NCI-H1436 (cell line): Measurements from ENCODE around the gene ITSN2.

Experiments used
- DNase-seq: peaks from one replicate; lab custom pipeline; 2025; lab: John Stamatoyannopoulos, UW

The ITSN2 gene

DNA sequence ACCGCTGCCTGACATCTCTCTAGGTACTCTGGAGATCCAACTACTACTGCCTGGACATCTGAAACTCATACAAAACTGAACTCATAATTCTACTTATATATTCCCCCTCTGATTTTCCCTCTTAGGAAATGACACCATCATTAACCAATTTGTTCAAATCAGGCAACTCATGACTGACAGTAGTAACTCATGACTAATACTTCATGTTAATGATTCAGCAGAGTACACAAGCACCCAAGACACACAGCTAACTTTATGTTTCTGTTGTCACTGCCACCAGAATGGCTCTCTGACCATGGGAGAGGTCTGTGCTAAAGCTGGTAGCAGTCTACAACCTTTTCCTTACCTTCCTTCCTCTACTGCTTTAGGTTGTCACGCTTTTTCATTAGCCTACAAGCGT lies 91.1 kb downstream of the ITSN2 start:
- DNase-seq: no peak

DNA sequence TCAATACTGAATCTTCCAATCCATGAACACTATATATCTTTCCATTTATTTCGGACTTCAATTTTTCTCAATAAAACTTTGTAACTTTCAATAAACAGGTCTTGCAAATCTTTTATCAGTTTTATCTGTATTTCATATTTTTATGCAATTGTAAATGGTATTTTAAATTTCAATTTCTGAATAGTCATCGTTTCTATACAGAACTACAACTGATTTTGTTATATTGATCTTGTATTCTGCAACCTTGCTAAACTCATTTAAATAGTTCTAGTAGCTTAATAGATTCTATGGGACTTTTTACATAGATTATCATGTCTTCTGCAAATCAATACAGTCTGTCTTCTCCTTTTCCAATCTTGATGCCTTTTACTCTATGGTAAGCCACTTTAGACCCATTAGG lies 95.1 kb downstream of the ITSN2 start:
- DNase-seq: no peak

DNA sequence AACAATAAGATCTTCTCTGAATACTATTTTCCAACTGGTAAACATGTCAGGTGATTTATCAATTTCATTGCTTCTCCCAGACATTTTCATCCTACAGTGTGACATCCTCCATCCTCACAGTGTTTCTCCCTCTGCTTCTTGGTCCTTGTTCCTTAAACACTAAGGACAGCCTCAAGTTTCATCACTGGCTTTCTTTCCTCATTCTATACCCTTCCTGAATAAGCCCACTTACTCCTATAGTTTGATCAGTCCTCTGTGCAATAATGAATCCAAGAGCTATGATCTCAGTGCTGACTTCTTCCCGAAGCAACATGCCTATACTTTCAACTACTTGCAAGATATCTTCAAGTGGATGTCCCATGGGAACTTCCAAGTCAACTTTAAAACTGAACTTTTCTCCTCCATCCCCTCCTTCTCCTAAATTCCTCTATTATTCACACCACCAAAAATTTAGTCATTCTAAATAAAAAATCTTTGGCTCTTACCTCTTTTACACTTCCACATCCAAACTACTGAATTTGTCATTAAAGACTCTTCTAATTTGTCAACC lies 97.8 kb downstream of the ITSN2 start:
- DNase-seq: no peak

DNA sequence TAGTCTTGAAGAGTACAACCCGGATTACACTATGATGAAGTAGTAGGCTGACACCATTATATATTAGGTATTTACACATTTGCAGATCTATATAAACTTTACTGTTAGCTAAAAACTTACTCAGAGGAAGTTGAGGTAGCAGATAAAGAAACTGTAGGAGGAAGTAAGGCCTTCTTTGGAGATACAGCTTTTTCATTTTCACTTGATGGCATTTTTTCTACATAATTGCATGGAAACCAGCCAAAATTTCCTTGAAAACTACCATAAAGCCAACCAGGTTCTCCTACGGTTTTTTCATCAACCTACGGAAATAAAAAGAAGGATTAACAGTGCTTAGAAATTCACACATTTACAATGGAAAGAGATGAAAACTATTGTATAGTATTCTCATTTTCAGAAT lies 98.9 kb downstream of the ITSN2 start:
- DNase-seq: no peak

DNA sequence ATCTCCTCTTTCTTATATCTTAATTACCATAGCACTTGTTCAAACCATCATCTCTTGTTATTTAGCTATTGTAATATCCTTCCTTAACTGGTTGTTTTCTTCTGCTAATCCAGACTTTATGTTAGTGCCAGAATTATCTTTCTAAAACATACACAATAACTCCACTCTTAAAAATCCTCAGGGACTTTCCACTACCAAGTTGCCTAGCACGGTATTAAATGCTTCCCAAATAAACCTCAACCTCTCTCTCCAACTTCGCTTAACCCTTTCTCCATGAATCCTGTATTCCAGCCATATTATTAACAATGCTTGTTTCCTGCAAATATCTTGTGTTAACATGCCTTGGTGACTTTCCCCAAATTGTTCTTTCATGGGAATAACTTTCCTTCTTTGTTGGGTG lies 101.0 kb downstream of the ITSN2 start:
- no peak for DNase-seq

DNA sequence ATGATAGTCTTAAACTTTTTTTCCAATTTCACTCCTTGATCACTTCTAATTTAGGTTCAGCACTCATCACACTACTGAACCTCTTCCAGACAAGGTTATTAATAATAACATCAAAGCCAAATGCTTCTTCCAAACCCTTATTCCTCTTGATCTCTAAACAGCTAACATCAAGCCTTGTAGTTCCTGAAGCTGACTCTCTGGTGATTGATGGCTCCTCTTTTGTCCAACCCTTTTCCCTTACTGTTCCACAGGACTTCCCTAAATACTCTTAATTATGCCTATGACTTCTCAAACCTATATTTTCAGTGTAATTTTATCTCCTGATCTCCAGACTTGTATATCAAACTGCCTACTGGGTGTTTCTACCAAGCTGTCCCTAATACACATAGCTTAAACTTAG lies 101.6 kb downstream of the ITSN2 start:
- DNase-seq: no peak

DNA sequence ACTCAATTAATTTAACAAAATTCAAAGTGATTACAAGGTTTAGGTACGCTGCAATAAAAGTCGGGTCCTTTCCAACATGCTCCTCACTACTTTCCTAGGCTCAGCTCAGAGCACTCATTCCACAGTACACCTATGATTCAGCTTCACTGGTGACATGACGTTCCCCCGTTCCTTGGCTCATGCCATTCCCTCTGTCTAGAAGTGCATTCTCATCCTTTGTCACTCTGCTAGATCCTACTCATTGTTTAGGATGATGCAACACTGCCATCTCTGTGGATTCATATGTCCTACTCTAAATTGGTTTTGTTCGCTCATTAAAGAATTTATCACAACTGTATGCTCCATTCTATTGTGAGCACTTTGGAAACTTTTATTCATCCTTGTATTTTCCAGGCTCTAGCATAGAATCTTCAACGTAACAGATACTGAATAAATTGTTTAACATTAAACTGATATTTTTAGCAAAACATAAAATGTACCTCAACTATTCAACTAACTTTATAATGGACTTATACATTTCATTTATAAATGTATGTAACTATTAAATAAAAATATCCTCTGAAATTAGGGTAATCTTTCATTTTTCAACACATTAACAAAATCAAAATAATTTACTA lies 106.9 kb downstream of the ITSN2 start:
- DNase-seq: no peak

DNA sequence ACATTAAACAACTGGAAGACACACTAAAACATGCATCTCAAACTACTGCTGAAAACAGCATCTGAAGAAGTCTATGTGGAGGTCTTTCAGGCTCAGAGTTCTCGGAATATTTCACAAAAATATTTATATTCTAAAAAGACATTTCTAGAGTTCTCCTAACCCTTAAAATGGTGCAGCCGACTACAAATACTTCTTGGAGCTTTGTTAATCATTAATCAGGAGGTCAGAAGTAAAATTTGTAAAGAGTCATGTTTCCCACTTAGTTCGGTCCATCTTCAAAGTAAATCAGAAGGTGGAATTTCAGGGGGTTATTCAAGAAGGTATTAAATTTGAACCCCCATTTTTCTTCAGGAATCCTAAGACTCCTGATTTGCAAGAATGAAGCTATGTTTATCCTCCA lies 112.7 kb downstream of the ITSN2 start:
- DNase-seq: no peak

DNA sequence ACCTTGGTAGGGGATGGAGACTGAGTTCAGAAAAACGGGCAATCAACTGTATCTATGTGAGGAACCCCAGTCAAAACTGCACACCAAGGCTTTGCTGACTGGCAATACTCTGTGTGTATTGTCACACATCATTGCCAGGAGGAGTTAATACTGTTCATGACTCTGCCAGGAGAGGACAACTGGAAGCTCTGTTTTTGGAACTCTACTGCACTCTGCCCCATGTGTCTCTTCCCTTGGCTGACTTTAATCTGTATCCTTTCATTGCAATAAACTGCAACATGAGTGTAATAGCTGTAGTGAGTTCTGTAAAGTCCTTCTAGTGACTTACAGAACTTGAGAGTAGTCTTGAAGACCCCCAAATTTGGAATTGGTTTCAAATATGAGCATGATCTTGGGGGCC lies 113.2 kb downstream of the ITSN2 start:
- DNase-seq: no peak

DNA sequence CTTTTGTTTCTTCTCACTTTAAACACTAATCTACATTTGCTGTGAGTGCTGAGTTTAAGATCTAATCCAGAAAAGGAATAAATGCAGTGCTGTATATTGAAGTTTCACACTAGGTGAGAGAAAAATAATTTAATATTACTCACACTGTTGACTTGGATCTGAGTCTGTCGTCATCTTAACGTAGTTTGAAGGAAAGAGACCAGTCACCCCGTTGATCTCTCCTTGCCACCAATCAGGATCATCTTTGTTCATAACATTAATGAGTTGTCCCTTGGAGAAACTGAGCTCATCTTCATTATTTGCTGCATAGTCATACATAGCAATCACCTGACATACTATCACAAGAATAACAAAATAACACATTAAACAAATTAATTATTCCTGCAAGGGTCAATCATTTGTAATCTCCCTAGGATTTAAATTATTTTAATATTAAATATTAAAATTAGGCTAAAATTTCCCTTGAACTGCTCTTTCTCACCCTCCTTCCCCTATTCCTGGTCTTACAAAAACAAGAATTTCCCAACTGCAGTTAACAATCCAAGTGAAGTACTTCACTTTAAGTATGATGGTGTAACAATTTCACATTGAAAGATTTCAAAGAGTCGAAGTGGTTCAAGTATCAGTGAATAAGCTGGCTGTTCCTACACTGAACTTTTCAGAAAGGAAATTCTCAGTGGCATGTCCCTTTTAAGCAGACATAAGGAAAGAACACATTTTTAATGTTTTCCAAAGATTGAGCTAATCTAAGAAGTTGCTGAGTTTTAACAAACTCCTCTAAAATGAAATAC lies 114.2 kb downstream of the ITSN2 start:
- DNase-seq: no peak

DNA sequence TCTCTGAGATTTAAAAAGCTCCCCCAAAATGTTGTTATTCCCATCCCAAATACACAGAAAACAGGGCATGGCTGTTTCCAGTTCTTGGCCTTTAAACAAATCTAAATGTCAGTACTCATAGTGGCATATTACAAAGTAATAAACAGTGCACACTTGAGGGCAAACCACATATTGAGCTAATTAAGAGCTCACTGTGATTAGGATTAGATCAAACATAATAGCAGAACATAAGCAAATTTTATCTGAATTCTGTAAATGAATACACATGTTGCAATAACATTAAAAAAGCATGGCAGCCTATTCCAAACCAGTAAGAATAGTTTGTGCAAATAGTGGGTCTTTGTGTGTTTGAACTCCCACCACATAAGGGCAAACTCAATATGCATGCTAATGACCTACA lies 118.8 kb downstream of the ITSN2 start:
- DNase-seq: no peak

DNA sequence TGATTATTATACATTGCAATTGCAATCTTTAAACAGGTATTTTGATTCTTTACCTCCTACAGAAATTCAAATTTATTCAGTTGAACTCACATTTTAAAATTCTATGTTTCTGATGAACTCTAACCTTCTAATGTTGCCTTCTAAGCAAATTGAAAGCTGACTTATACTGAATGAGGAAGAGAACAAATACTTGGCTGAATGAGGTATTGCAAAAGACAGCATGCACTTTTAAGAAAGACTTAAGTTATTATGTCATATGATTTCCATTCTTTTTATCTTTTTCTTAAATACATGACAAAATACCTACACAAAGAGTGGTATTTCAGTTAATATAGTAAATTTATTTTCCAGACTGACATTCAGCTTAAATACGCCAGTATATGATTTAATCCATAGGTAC lies 120.8 kb downstream of the ITSN2 start:
- DNase-seq: no peak

DNA sequence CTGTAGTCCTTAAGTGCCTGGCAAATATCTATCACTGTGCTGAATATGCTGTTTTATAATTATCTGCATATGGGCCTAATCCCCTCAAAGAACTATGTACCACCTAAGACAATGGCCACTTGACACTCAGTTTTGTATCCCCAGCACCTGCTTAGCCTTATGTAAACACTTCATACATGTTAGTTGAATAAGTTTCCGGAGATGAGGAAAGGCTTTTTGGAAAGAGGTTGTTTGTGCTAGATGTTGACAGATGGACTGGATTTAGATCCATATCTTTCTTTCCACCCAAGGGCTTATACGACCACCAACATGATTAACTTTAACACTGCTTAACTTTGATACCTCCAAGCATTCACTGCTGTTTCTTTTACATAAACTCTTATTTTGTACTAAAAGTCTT lies 122.2 kb downstream of the ITSN2 start:
- peak; percentile 65 for DNase-seq

DNA sequence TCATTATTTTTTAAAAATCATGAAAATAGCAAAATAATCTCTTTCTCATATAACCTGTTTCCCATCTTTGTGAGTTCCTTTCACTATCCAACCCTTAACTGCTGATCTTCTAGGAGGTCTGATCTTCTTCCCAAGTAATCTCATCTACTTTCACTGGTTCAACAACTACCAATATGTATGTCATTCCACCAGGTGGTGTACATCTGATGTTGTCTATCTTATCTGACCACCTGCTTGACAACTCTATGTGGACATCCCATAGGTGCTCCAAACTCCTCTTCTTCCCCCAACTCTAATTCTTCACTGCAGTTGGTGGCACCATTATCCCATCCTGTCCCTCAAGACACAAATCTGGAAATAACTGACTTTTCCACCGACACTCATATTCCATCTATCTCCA lies 123.0 kb downstream of the ITSN2 start:
- no peak for DNase-seq

DNA sequence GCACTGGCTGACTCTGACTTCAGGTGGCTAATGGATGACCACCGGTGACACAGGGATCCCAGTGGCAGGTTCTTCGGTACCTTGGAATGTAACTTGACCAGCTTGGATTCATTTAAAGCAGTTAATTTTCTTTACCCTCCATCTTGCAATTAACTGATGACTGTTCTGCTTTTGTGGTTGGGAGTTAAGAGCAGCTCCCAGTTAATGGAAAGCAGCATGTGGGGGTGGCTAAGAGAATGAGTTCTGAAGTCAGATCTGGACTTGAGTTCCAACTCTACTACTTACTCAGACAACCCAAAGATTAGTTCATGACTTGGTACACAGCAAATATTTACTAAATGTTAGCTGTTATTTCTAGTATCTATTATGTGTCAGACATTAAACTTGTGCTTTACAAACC lies 127.0 kb downstream of the ITSN2 start:
- no peak for DNase-seq

DNA sequence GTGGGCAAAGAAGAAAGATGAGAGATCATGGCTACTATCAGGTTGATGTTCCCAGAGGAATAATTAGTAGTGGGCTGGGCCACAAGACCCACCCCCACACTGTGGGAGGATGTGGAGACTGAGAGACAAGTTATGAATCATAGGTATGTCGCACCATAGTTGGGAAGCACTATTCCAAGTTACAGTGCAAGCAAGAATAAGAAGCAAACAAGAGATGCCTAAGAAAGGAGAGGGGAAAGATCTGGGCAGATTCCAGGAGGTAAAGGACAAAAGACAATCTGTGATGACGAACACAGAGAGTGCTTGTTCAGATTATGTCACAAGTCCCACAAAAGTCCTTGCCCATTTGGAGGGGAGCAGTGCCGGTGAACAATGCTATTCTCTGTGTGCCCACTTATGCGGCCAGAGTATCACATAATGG lies 128.9 kb downstream of the ITSN2 start:
- DNase-seq: no peak

DNA sequence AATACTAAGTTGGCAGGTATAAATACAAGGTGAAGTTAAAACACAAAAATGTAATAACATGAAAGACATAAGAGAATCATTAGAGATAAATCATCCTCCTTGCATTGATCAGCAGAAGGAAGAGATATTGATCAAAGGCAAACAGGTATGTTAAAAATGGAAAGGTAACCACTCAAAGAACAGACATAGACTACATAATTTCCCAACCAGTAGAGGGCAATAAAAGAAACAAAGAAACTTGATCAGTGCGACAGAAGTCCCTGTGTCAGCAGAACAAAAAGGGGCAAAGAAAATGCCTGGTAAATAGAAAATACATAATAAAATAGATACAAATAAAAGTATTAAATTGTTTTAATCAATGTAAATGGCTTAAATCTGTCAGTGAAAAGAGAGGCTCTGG lies 131.9 kb downstream of the ITSN2 start:
- DNase-seq: no peak

DNA sequence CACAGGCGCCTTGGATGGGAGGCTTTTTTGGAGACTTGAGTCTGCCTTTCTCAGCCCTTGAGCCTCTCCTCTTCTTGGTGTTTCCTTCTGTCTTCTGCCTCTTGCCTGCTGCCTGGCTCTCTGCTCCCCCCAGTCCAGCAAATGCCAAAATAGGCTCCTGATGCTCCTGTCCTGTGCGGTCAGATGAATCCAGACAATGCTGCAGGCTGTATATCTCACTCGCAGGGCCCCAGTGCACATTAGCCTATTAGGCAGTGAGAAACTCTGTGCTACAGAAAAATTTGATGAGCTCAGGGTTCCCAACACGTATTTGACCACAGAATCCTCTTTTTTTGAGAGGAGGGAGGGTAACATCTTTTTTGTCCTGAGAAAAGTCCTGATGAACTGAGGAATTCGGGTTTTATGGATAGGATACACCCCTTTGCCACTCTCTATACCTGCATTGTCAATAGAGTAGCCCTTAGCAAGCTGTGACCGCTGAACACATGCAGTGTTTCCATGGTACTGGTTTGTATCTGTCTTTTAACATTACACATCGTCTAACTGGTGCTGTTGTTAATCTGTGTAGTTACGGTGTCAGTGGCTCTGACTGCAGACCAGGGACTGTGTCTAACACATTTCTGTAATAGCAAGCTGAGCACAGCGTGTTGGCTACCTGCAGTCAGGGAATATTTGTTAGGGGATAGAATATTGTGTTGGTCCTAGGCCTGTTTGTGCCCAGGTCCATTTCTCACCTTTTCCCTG lies 134.7 kb downstream of the ITSN2 start:
- no peak for DNase-seq

DNA sequence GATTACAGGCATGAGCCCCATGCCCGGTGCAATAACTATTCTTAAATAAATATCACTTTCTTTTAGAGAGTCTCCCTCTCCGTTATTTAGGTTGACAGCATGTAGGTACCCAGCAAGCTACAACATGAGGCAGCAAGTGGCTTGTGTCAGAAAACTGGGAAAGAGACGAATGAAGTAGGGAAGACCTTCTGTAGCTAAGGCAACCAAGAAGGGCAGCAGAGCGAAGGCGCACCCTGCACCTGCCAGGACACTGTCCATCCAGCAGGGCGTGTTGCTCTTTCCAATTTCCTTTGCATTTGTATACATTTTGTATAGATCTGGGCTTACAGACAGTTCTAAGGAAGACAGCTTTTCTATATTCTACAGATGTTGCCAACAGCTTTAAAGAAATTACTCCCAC lies 137.4 kb downstream of the ITSN2 start:
- no peak for DNase-seq

DNA sequence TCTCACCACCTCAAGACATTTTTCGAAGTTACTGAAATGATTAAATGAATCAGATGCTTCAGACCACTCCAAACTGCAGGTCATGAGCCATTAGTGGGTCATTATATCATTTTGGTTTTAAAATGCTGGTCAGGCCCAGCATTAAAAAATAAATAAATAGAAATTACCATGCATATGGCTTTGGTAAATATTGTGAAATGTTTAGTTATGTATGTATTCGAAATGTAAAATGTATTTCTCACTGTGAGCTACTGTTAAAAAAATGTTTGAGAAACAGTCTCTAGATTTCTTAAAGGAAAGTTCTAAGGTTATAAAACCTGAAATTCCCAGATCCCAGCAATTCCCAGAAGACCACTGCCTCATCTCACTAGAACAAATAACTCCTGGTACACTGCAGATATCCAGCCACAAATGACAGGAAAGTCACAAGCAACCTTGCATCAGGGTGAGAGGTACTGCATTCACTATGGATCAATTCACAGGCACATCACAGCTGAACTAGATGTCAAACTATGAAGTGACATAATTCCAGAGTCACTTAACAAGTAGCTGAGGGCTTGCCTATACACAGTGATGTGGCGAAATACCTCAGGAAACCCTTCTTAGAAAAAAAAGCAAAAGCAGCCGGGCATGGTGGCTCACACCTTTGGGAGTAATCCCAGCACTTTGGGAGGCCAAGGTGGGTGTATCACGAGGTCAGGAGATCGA lies 138.8 kb downstream of the ITSN2 start:
- DNase-seq: no peak

DNA sequence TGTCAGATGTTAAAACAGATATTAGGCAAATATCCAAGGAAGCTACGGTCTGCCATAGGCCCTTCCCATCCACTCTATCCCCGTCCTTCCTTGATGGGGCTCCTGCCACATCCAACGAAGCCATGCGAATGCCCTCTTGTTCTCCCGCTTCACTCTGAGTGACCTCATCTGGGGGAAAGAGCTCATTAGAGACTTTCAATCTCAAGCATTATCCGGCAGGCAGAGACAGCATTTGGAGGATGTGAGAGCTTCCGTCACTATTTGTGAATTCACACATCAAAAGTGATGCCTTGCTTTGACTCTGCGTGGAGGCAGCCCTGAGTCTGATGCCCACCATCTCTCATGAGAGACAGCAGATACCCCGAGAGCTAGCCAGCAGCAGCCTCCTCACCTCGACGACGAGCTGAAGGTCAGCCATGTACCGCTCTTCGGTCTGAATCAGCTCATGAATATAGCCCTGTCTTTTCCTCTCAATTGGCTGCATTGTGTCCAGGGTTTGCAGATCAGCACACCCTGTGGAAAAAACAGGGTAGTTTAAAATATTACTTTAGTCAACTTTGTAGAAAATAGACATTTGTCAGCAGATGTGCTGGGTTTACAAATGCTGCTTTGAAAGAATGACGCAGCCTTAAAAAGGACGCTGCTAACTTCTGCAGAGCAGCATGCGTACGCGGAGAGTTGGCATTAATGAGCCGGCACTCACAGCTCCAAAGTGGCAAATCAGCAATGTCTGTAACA lies 139.6 kb downstream of the ITSN2 start:
- no peak for DNase-seq

DNA sequence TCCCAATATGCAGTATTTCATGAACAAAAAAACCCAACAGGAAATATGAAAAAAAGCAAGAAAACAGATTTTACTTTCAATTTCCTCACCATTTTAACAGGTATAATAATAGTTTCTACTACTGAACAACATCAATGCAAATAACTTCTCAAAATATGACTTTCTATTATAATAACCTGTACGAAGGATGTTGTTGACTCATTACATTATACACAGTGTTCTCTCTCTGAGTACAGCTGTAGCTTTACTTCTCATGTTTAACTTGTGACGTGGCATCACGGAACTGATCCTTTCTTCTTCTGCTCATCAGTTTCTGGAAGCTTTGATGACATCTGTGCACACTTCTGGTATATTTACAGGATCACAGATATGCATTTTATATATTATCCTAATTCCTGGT lies 145.5 kb downstream of the ITSN2 start:
- no peak for DNase-seq
